Neuronal stem cell (in vitro differentiated cells): ENCODE measurements around the gene RTN4RL1.
A peak's percentile ranks its signal among the peaks of the same experiment; 100 is the strongest.

ENCODE experiments used
- DNase-seq: peaks from one replicate; pipeline ENCODE4 v3.0.0-alpha.2; 2013; ENCODE audit warnings: low spot score
- H2AFZ ChIP-seq: one replicate; pipeline ENCODE4 v1.6.1; 2013; ENCODE audit warnings: mild to moderate bottlenecking, low read length, inconsistent platforms
- H2AK5ac ChIP-seq: 2 replicates; pipeline ENCODE4 v1.6.1; 2013; ENCODE audit warnings: low read depth, mild to moderate bottlenecking, inconsistent platforms, low read length, moderate library complexity, mixed read lengths
- H2BK120ac ChIP-seq: 2 replicates; pipeline ENCODE4 v1.6.1; 2013; ENCODE audit warnings: low read depth, mild to moderate bottlenecking, inconsistent platforms, low read length, moderate library complexity, mixed read lengths
- H2BK12ac ChIP-seq: one replicate; pipeline ENCODE4 v1.6.1; 2013; ENCODE audit warnings: low read length, inconsistent platforms
- H2BK15ac ChIP-seq: 2 replicates; pipeline ENCODE4 v1.6.1; 2013; ENCODE audit warnings: mild to moderate bottlenecking, low read length, inconsistent platforms, mixed read lengths
- H2BK5ac ChIP-seq: one replicate; pipeline ENCODE4 v1.6.1; 2013; ENCODE audit warnings: inconsistent platforms, mild to moderate bottlenecking, low read length, moderate library complexity
- H3K14ac ChIP-seq: one replicate; pipeline ENCODE4 v1.6.1; 2013; ENCODE audit warnings: low read length, inconsistent platforms
- H3K18ac ChIP-seq: 2 replicates; pipeline ENCODE4 v1.6.1; 2013; ENCODE audit warnings: low read length, inconsistent platforms
- H3K23ac ChIP-seq: 2 replicates; pipeline ENCODE4 v1.6.1; 2013; ENCODE audit warnings: low read depth, mild to moderate bottlenecking, mixed read lengths, low read length, inconsistent platforms; ENCODE audit not compliant: poor library complexity
- H3K27ac ChIP-seq: replicated peaks from 3 replicates; pipeline ENCODE4 v1.5.1; 2013; ENCODE audit warnings: low read length, inconsistent platforms
- H3K27me3 ChIP-seq, 3 experiments: 2 replicates each; pipeline ENCODE4 v1.6.1; 2013; ENCODE audit warnings: low read length in 3 of 3, mild to moderate bottlenecking in 2 of 3, inconsistent platforms in 1 of 3, low read depth in 1 of 3, mixed read lengths in 1 of 3, moderate library complexity in 1 of 3; ENCODE audit not compliant: control insufficient read depth in 3 of 3, insufficient read depth in 3 of 3
- H3K36me3 ChIP-seq, 2 donors: replicated peaks in 1 of 2; 2 replicates each; pipeline ENCODE4 v1.6.1; 2013; ENCODE audit warnings: low read length in 2 of 2; ENCODE audit not compliant: control insufficient read depth in 2 of 2, insufficient read depth in 2 of 2
- H3K4ac ChIP-seq: 2 replicates; pipeline ENCODE4 v1.6.1; 2013; ENCODE audit warnings: inconsistent platforms, mild to moderate bottlenecking, low read length, moderate library complexity
- H3K4me1 ChIP-seq, 2 donors: 1 replicate in 1 of 2; 2 replicates in 1 of 2; pipeline ENCODE4 v1.6.1; 2013; ENCODE audit warnings: low read length in 2 of 2, low read depth in 1 of 2; ENCODE audit not compliant: control insufficient read depth in 2 of 2, insufficient read depth in 1 of 2
- H3K4me2 ChIP-seq: one replicate; pipeline ENCODE4 v1.6.1; 2013; ENCODE audit warnings: mild to moderate bottlenecking, low read length, inconsistent platforms; ENCODE audit not compliant: insufficient read depth, poor library complexity, severe bottlenecking
- H3K4me3 ChIP-seq, 2 donors: 2 replicates each; pipeline ENCODE4 v1.5.1; 2013; ENCODE audit warnings: low read length in 2 of 2, mild to moderate bottlenecking in 2 of 2, inconsistent platforms in 1 of 2, moderate library complexity in 1 of 2
- H3K79me1 ChIP-seq: one replicate; pipeline ENCODE4 v1.6.1; 2013; ENCODE audit warnings: low read depth, mild to moderate bottlenecking, inconsistent platforms, low read length, moderate library complexity
- H3K9ac ChIP-seq: one replicate; pipeline ENCODE4 v1.6.1; 2013; ENCODE audit warnings: mild to moderate bottlenecking, low read depth, low read length, inconsistent platforms; ENCODE audit not compliant: poor library complexity
- H3K9me3 ChIP-seq, 2 donors: replicated peaks in 1 of 2; 2 replicates each; pipeline versions ENCODE3 to v1.6.1; 2013; ENCODE audit warnings: low read length in 2 of 2, mild to moderate bottlenecking in 2 of 2, inconsistent platforms in 1 of 2, low read depth in 1 of 2, mixed read lengths in 1 of 2, moderate library complexity in 1 of 2; ENCODE audit not compliant: control insufficient read depth in 2 of 2, insufficient read depth in 1 of 2
- H4K8ac ChIP-seq: one replicate; pipeline ENCODE4 v1.6.1; 2013; ENCODE audit warnings: low read depth, mild to moderate bottlenecking, inconsistent platforms, low read length, moderate library complexity
- H4K91ac ChIP-seq: one replicate; pipeline ENCODE4 v1.6.1; 2013; ENCODE audit warnings: low read length, low read depth, mild to moderate bottlenecking, inconsistent platforms; ENCODE audit not compliant: poor library complexity
- WGBS, 2 donors: extraction: QIAGEN DNeasy Blood & Tissue Kit; methylation state at CpG; one replicate each; pipeline ENCODE4 v1.1.7; 2013; ENCODE audit warnings: missing lambda C conversion rate in 2 of 2, mixed read lengths in 1 of 2; ENCODE audit not compliant: insufficient read length in 2 of 2, insufficient replicate concordance in 1 of 2; ENCODE audit errors: extremely low coverage in 2 of 2; 5-methylcytosine and 5-hydroxymethylcytosine counted together

RTN4RL1 gene

DNA sequence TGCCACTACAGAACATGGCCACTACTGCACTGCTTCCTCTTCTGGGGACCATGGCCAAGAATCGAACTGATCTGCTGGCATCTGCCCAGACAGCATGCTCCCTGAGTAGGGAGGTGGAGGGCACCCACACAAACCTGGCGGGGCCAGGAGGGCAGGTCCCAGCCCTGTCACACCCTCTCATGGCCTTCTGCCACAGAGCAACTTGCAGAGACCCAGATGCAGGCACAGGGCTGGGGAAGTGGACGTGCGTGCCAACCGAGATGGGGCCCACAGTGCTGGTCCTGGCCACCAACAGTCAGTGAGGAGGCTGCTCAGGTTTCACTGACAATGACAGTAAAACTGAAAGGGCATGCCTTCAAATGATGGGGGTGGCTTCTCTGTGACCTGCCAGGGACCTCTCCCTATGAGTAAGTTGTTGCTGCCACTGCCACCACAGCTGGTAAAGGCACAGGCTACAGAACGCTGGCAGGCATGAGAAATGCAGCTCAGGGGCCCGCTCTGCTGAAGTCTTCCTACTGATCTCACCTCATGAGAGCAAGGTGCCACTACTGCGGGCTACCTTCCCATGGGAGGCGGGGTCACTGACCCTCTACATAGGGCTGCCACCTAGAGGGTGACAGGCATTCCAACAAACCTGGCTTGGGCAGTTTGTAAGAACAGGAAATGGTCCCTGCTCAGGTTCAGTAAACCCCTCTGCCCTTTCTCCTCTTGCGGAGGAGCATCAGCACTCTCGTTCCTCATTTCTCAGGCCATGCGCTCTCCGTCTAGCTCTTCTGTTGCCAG is 45.3 kb upstream of the RTN4RL1 start:
- no CpG with 5 or more reads among the region's 13 CpGs for WGBS, 2 donors
- no peak overlapping the region for H2BK5ac ChIP-seq
- H3K4me1 ChIP-seq = peaks cover 0 to 2% of the 10 kb centered on the region in 2 donors
- no peak overlapping the region for H2AK5ac ChIP-seq
- H3K23ac ChIP-seq = peak overlapping the region; percentile 27
- H3K4ac ChIP-seq = no peak overlapping the region
- no peak overlapping the region for H3K9ac ChIP-seq
- no peak overlapping the region for H2AFZ ChIP-seq
- H2BK120ac ChIP-seq = no peak overlapping the region
- H3K27me3 ChIP-seq = no peaks in the 10 kb centered on the region
- no peak overlapping the region for H3K27ac ChIP-seq
- peaks cover 12 to 86% of the 10 kb centered on the region in 2 donors for H3K36me3 ChIP-seq
- no peak overlapping the region for H4K91ac ChIP-seq
- no peak overlapping the region for H4K8ac ChIP-seq
- H3K79me1 ChIP-seq = peaks cover 2% of the 10 kb centered on the region
- no peaks in the 10 kb centered on the region for H3K9me3 ChIP-seq
- no peak overlapping the region for H3K18ac ChIP-seq
- no peak overlapping the region for H3K4me3 ChIP-seq
- H3K4me2 ChIP-seq = no peak overlapping the region
- H2BK15ac ChIP-seq = no peak overlapping the region
- no peak for DNase-seq
- H3K14ac ChIP-seq = no peak overlapping the region
- H2BK12ac ChIP-seq = no peak overlapping the region

GRCh38 chr17:2068519-2069051 is 43.5 kb upstream of the RTN4RL1 start:
- no peak overlapping the region for H4K91ac ChIP-seq
- no peak overlapping the region for H3K4me2 ChIP-seq
- H2AFZ ChIP-seq = no peak overlapping the region
- peak overlapping the region; percentile 5 for H3K23ac ChIP-seq
- peaks cover 5% of the 10 kb centered on the region for H3K79me1 ChIP-seq
- H2BK120ac ChIP-seq = no peak overlapping the region
- H3K9ac ChIP-seq = no peak overlapping the region
- no peak overlapping the region for H3K4ac ChIP-seq
- no peaks in the 10 kb centered on the region for H3K27me3 ChIP-seq
- H3K14ac ChIP-seq = no peak overlapping the region
- H3K4me1 ChIP-seq = peaks cover 0 to 2% of the 10 kb centered on the region in 2 donors
- no peak for DNase-seq
- H2AK5ac ChIP-seq = no peak overlapping the region
- H3K4me3 ChIP-seq = peak overlapping the region in 1 of 2 donors; percentile 22
- H3K9me3 ChIP-seq = peaks cover 0 to 2% of the 10 kb centered on the region in 2 donors
- no peak overlapping the region for H2BK12ac ChIP-seq
- H3K18ac ChIP-seq = no peak overlapping the region
- no peak overlapping the region for H4K8ac ChIP-seq
- no peak overlapping the region for H2BK5ac ChIP-seq
- no peak overlapping the region for H3K27ac ChIP-seq
- H2BK15ac ChIP-seq = no peak overlapping the region
- H3K36me3 ChIP-seq = peaks cover 24 to 93% of the 10 kb centered on the region in 2 donors
- WGBS, 2 donors = no CpG with 5 or more reads among the region's 15 CpGs

DNA sequence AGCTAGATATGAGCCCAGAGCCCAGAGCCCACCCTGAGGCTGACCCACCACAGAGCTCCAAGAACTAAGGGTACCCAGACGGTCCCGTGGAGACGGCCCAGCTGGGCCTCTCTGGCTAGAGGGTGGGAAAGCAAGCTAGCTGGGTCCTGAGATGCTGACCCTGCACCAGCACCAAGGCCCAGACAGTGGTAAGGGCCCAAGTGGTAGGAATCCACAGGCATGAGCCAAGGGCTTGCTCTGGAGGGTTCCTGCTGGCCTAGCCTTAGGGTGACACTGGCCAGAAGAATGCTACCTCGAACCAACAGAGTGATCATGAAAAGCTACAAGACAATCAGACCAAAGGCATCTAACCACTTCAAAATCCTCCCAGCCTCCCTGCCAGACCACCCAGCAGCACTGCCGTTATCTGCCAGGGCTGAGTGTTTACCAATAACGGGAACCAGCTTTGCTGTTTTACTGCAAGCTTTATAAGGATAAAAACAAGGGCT is 42.9 kb upstream of the RTN4RL1 start:
- Histone ChIP-seq H2AK5ac (no peak overlapping the region), H3K9ac (no peak overlapping the region), H3K27ac (no peak overlapping the region), H3K14ac (no peak overlapping the region), H3K9me3 (peaks cover 0 to 2% of the 10 kb centered on the region in 2 donors), H4K91ac (no peak overlapping the region), H2BK15ac (no peak overlapping the region), H3K27me3 (no peaks in the 10 kb centered on the region), H2BK120ac (no peak overlapping the region), H3K79me1 (peaks cover 5% of the 10 kb centered on the region), H3K4me2 (no peak overlapping the region), H3K4ac (no peak overlapping the region), H3K4me1 (peaks cover 0 to 7% of the 10 kb centered on the region in 2 donors), H3K18ac (no peak overlapping the region), H3K36me3 (peaks cover 26 to 98% of the 10 kb centered on the region in 2 donors), H2BK5ac (no peak overlapping the region), H2BK12ac (no peak overlapping the region), H2AFZ (no peak overlapping the region), H3K23ac (no peak overlapping the region), H3K4me3 (no peak overlapping the region), H4K8ac (no peak overlapping the region)
- no peak for DNase-seq
- no CpG with 5 or more reads among the region's 6 CpGs for WGBS, 2 donors

DNA sequence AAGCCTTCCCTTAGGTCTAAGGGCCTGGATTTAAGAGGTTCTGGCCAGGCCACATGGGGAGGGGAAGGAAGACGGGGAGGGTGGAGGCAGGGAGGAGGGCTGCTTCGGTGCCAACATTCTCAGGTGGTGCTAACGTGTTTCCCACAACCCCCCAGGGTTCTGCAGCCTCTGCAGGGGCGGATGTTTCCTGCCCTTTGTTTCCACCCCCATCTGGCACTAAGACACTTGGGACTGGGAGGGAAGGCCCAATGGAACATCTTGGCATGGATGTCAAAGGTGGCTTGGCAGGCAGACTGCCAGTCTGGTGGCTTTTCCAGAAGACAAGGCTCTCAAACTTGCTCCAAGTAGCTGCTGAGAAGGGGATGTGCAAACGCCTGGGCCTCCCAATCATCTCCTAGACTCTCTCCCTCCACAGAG is 42.5 kb upstream of the RTN4RL1 start:
- Histone ChIP-seq H3K23ac (no peak overlapping the region), H2BK5ac (no peak overlapping the region), H3K14ac (no peak overlapping the region), H3K18ac (no peak overlapping the region), H3K4me1 (peaks cover 2 to 12% of the 10 kb centered on the region in 2 donors), H2AFZ (no peak overlapping the region), H4K8ac (no peak overlapping the region), H4K91ac (no peak overlapping the region), H3K27ac (no peak overlapping the region), H3K4me2 (no peak overlapping the region), H3K4ac (no peak overlapping the region), H3K36me3 (peaks cover 26 to 93% of the 10 kb centered on the region in 2 donors), H2AK5ac (no peak overlapping the region), H2BK15ac (no peak overlapping the region), H2BK12ac (no peak overlapping the region), H3K4me3 (no peak overlapping the region), H3K9ac (no peak overlapping the region), H3K9me3 (peaks cover 0 to 2% of the 10 kb centered on the region in 2 donors), H3K27me3 (no peaks in the 10 kb centered on the region), H2BK120ac (no peak overlapping the region), H3K79me1 (peaks cover 5% of the 10 kb centered on the region)
- no peak for DNase-seq
- no CpG with 5 or more reads among the region's 5 CpGs for WGBS, 2 donors
